Stimulated activated CD8-positive, alpha-beta memory T cell treated with anti-CD3 and anti-CD28 coated beads, Interleukin-2, amount 100 ng/mL, for 48 hours (primary cell): ENCODE measurements around the gene SLMAP.

ENCODE experiments used
- DNase-seq, 2 donors: peaks; one replicate each; pipeline ENCODE4 v3.0.0-alpha.2; 2020; ENCODE audit warnings: low read depth in 2 of 2

Gene SLMAP

DNA sequence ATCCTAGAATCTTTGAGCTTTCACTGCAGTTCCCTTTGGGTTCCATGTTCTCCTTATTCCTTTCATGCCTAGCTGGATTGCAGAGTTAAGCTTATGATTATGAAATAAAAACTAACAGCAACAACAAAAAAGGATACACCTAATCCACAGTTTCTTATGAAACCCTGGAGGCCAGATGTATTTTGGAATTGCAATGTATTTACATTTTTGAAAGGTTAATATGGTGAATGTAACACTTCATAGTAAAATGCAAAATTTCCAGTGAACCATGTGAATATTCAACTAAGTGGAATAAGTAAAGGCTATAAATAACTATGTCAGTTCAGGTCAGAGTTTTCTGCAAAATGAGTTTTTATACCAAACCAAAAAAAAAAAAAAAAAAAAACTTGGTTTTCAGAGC, 186.3 kb downstream of the SLMAP start:
- no peak for DNase-seq

DNA sequence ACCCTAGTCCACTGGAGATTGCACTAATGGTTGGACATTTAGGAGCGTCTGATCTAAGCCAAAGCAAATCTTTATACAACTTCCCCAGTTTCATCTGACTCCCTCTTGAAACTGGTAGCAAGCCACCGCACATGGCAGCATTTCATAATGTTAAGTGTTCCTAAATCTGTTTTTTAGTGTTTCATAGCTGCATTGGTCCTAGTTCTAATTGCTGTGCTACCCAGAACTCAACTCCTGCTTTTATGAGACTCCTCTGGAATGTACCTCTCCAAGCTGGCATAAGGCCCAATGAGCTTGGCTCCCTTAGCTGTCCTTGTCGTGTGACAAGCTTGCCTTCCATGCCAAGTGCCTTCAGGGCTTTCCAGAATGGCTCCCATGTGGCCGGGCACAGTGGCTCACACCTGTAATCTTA, 186.8 kb downstream of the SLMAP start:
- no peak for DNase-seq

DNA sequence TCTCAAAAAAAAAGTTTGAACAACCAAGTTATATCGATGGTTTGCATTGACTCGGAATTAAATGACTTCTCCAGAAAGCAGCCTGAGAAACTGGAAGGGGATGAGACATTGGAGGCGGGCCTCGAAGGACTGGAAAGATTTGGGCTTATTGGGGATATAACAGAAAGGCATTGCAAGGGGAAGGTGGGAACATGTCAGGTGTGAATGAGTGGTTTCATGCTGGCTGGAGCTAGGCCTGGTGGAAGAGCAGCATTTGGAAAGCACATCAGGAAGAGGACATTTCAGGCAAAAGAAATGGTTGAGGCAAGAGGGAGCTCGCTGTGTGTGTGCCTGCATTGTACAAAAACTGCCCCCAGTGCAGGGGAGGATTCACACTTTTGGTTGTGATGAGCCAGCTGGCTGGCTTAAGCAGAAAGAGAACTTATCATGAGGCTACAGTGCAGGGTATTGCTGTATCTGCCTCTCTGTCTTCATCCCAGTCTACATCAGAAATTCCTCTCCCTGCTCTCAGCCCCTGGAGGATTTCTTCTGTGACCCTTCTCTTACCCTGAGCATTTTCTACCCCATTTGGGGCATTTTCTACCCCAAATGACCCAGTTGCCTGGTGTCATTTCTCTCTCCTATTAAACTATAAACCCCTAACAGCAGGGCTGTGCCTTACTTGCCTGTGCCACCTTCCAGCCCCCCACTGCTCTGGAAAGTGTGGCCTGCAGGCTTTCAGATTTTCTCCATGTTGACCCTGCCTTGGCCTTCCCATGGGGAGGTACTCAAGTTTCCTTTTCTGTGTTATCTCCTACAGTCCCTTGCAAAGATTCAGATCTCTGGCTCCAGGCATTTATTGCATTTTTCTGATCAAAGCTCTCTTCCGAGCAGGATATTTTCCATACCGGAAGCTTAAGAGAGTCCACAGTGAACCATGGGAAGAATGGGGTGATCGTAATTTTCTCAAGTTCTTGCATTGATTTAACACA, 187.7 kb downstream of the SLMAP start:
- DNase-seq, result no peak

DNA sequence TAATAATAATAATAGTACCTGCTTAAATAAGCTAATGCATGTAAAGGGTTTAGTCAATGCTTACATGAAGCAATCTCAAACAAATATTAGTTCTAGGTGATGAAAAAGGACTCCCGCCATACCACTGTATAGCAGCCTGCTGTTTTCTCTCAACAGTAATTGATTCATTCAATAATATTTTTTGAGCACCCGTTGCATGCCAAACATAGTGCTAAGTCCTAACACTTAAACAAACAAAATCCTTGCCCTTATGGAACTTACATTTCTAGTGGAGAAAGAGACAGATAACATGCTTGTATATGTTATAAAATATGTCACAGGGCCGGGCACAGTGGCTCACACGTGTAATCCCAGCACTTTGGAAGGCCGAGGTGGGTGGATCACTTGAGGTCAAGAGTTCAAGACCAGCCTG, 190.9 kb downstream of the SLMAP start:
- DNase-seq, result no peak

DNA sequence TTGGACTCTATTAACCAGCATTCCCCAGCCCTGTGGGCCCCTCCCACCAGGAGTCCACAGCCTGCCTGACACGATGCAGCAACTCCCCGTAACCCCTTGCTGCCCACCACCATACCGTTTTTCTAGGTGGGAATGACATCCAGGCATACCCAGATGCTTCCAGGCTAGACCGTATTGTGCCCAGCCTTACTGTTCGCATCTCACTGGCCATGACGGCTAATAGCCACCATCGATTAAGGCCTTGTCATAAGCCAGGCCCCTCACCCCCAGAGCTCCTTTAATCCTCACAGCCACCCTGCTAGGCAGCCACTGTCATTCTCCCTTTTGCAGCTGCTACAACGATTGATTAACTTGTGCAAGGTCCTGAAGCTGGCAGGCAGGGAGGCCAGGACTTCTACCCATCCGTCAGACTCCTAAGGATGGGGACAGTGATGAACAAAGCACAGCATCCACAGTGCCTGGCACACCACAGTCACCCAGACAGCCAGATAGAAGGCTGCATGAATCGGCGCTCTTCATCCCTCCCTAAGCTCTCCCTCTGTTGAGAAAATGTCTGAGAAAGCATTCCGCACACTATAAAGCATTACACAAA, 192.1 kb downstream of the SLMAP start:
- no peak for DNase-seq

DNA sequence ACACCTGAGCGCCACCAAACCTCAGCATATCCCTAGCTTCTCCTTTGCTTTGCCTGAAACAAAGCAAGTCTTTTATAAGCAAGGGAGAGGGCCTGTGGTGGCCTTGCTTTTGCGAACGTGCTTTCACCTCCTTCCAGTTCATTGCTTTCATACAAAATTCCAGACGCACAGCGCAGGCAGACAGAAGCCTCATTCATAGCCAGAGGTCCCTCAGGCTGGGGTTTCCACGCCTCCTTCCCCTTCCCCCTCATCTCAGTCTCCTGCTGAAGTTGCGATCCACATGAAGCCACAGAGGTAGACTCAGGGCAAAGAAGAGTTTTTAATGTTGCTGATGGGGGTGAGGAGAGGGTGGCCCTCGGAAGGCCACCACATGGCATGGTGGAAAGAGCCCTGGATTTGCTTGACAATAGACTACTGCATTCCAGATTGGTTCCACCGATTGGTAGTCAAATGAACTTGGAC, 192.7 kb downstream of the SLMAP start:
- no peak for DNase-seq

DNA sequence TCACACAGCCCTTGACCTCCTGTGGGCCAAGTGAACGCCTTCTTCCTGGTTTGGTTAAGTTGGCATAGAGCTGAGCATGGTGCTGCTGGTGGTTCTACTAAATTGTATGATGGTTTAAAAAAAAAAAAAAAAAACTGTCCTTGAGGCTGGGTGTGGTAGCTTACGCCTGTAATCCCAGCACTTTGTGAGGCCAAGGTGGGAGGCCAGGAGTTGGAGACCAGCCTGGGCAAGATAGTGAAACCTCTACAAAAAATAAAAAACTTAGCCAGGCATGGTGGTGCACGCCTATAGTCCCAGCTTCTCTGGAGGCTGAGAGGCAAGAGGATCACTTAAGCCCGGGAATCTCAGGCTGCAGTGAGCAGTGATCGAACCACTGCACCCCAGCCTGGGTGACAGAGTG, 193.2 kb downstream of the SLMAP start:
- DNase-seq, result no peak

DNA sequence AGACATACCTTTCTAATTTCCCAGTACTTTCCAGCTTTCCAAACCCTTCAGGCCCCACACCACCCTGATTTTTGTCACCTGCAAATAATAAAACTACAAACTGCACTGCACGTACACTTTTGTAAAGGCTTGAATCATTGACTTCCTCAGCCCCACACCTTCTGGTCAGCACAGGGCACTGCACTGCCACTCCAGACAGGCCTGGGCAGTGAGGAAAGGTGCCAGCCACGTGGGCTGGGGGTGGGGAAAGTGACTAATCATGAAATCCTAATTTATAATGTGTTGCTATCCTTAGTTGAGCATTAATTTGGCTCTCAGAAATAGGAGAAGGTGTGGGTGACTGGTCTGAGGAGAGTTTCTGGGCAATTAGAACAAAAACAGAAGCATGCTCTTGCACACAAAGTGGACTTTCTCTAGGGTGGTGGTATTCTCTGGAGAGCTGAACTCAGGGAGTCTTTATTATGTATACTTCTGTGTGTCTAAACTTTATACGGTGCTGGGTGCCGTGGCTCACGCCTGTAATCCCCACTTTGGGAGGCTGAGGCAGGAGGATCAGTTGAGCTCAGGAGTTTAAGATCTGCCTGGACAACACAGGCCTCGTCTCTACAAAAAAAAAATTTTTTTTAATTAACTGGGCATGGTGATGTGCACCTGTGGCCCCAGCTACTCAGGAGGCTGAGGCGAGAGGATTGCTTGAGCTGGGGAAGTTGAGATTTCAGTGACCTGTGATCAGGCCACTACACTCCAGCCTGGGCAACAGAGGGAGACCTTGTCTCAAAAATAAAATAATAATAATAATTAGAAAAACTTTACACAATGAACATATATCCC, 193.9 kb downstream of the SLMAP start:
- DNase-seq, result no peak

DNA sequence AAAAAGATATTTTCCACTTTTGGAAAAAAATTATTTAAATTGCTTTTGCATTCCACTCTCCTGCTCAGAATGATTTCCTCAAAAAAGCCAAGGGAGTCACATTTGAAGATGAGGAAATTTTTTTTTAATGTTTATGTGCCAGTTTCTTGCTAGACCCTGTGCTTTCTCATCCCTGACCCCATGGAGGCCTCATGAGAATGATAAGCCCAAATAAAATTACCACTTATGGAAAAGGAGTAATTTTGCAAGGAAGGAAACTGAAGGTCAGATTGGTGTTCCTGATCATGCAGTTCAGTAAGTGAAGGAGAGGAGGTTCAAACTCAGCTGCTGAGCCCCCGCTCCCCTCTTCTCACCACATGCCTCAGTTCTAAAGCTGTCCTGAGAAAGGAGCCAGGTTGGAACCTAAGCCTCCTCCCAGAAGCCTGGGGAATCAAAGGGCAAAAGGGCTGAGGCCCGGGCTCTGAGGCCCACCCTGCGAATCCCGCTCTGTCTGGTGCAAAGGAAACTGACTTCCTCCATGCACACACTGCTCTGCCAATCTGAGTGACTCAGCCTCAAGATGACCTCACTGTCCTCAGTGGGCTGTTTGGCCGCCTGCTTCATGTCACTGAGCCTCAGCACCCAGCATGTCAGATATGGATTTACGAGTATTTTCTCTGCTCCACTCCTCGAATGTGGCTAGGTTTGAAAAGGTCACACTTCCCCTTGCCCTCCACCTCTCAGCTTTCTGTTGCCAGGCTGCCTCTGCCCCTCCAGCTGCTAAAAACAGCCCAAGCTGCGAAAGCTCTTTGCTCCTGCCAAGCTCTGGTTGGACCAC, 195.2 kb downstream of the SLMAP start:
- DNase-seq, result no peak

DNA sequence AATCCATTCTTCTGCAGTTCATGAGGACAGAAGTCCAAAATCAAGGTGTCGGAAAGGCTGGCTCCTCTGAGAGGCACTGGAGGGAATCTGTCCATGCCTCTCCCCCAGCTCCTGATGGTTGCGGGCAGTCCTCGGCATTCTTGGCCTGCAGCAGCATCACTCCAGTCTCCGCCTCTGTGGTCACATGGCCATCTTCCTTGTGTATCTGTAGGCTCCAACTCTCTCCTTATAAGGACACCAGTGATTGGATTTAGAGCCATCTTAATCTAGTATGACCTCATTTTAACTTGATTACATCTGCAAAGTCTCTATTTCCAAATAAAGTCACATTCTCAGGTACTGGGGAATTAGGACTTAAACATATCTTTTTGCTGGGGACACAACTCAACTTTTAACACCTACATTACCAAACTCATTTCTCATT, 196.1 kb downstream of the SLMAP start:
- DNase-seq, result no peak

DNA sequence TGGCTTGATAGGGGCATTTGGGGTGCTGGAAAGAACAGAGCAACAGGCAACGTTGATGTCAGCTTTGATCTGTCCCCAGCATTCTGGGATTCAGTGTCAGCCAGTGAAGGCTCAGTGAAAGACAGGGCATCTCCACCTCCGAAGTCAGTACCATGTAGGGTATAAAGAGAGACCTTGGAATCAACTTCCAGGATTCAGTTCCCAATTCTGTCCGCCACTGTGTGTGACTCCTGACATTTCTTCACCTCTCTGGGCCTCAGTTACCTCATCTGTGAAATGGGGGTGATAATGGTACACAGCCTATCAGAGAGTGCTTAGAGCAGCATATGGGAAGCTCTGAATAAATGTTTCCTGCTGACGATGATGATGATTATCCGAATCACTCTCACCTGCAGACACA, 196.5 kb downstream of the SLMAP start:
- DNase-seq, result no peak

DNA sequence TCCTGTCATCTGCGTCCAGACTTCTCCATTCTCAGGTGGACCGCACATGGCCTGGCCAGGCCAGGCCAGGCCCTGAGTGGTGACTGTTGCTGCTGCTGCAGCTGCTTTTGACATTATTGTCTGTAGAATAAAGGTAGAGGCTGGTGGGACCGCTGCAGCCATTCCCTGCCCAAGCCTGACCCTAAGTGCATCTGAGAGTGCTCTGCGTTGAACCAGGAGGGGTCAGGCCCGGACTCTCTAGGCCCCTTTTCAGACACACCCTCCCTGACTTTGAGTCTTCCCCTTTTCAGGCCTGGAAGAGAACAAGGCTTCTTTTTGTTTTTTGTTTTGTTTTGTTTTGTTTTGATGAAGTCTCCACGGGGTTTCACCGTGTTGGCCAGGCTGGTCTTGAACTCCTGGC, 197.5 kb downstream of the SLMAP start:
- no peak for DNase-seq

DNA sequence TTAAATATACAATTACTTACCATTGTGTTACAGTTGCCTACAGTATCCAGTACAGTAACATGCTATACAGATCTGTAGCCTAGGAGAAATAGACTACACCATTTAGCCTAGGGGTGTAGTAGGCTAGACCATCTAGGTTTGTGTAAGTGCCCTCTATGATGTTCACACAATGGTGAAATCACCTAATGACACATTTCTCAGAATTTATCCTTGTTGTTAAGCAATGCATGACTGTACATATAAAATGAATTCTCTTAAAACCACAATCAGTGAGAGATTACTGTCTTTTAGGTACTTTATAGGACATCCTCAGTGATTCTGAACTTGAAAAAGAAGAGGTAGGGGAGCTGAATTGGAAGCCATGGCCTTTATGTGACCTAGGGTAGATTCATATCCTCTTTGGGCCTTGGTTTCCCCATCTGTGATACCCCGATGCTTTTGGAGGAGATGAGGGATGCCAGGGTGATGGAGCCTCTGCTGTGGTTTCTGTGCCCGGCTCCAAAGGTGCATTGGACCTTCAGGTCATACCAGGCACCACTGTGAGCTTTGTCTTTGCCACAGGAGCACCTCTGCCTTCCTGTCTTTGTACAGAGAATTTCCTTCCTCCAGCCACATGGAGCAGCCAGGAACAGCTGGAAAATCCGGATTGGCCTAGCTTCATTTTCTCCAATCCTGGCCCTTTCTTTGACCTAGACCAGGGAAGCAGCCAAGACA, 200.2 kb downstream of the SLMAP start:
- DNase-seq, result no peak

DNA sequence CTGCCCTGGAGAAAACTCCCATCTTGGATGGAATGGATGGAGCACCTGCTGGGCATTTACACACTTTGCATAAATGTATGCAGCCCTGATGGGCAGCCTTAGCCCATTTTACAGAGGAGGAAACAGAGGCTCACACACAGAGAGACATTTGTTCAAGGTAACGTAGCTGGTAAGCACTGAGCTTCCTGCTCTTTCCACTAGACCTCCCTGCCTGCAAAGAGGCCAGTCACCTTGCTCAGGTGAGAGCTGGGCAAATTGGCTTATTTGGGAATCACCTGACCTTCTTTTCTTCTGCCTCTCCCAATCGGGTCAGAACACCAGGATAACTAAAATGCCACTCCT, 200.7 kb downstream of the SLMAP start:
- DNase-seq, result no peak

DNA sequence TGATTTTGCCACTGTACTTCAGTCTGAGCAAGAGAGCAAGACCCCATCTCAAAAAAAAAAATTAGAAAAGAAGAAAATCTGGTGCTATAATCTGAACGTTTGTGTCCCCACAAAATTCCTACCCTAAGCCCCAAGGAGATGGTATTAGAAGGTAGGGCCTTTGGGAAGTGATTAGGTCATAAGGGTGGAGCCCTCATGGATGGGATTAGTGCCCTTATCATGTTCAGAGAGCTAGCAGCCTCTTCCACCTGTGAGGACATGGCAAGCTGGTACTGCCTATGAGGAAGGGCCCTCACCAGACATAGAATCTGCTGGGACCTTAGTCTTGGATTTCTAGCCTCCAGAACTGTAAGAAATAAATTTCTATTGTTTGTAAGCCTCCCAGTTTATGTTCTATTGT, 201.7 kb downstream of the SLMAP start:
- no peak for DNase-seq

DNA sequence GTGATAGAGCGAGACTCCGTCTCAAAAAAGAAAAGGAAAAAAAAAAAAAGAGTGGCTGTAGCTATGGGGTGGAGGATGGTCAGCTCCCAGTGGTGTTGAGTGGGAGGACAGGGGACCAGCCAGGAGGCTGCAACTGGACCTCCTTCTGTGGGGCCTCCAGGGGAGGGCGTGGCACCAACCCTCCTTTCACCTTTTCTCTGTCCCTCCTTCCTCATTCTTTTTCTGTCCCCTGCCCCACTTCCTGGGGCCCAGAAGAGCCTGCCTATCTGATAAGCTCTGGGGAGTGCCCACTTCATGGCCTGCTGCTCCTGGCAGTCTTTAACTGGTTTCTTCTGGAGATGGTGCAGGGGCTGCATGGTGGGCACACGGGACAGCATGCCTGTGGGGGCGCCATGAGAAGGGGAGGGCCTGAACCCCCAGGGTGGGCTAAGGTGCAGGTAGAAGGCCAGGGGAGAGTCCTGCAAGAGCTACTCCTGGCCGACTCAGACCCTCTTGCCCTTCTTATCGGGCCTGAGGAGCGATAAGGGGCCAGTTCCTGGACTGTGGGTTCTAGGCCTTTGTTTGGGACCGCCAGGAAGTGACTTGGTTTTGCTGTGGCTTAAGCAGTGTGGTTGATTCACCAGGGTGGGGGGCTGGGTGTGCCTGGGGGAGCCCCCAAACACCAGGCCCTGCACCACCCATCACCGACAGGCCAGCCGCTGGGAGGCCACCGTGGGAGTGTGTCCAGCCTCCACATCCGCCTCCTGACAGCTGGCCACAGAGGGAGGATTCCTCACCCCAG, 202.7 kb downstream of the SLMAP start:
- DNase-seq, result no peak

DNA sequence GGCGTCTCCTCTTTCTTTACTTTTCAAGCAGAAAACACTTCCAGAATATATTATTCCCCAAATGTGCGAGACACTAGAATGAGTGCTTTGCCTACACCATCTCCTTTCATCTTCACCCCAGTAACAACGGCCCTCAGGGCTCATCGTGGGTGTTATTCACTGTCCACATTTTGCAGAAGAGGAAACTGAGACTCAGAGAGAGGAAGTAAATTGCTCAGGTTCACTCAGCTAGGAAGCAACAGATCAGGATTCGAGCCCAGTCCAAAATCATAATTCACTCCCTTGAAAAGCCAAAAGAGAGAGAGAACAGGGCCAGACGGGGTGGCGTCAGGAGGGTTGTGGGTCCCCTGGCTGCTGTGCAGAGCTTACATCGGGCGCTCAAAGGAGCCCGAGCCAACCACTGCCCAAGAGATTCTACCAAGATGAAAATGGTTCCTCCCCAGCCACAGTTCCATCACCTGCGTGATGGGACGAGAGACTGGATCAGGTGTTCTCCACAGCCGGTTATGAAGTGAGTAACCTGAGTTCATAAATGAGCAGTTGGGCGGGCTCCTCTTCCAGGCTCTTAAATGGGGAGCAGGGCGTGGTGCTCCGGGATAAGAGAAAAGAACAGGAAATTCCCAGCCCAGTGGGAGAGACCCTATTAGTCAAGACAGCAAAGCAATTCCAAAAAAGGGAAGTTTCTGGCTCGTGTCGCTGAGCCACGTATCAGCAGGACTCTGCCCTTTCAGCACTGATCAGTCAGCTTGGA, 203.5 kb downstream of the SLMAP start:
- no peak for DNase-seq

DNA sequence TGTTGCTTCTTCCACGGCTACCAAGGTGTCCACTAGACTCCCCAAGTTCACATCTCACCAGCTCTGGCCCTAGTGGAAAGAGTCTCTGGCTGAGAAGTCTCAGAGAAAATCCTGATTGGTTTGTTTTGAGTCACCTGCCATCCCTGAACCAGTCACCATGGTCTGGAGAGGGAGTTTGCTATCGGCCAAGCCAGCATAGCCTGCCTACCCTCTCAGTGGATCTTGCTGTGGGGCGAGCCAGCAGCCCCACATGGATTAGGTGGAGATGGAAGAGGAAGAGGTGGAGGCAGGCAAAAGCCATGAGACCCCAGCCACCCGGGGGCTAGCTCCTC, 204.0 kb downstream of the SLMAP start:
- DNase-seq, result no peak

DNA sequence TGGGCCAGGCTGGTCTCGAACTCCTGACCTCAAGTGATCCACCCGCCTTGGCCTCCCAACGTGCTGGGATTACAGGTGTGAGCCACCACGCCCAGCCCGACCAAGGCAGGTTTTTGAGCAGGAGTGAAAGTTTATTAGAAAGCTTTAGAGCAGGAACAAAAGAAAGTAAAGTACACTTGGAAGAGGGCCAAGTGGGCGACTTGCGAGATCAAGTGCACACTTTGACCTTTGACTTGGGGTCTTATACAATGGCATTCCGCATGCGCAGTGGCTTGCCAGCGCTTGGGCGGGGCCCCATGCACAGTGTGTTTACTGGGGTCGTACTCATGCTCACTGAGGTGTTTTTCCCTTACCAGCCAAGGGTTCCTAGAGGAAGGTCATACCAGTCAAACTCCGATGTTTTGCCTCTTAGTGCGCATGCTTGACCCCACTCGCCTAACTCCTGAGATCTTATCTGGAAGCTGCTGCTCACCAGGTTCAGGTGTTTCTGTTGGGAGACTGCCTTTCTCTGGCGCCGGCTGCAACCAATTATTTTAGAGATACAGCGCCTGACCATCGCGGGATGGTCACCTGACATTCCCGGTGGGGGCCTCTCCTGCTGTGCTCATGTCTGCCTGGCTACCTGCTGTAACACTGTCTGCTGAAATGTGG, 205.2 kb downstream of the SLMAP start:
- DNase-seq, result no peak
